ENCODE data around the gene MSTN.

MSTN gene

GRCh38 chr2:190062601-190063000, at the start of gene MSTN:
Gene MSTN, minus strand, starts transcription at chr2:190062729. Its CDS starts 133 bp downstream, at chr2:190062596.
- DNase-seq: no peak

- DNase-seq: no peak
Observed at GRCh38 chr2:190111166-190111565, 48.6 kb upstream of the MSTN start.

- no peak for DNase-seq
Observed at GRCh38 chr2:190110699-190111098, 48.2 kb upstream of the MSTN start.

- no peak for DNase-seq
Observed at GRCh38 chr2:190110131-190110530, 47.6 kb upstream of the MSTN start.

GRCh38 chr2:190107409-190107808, 44.9 kb upstream of the MSTN start:
- DNase-seq: no peak

GRCh38 chr2:190106783-190107182, 44.3 kb upstream of the MSTN start:
- DNase-seq: no peak

- no peak for DNase-seq
Observed at GRCh38 chr2:190105554-190105953, 43.0 kb upstream of the MSTN start.

- DNase-seq: no peak
Observed at GRCh38 chr2:190103144-190103543, 40.6 kb upstream of the MSTN start.

- no peak for DNase-seq
Observed at GRCh38 chr2:190099890-190100697, 37.6 kb upstream of the MSTN start.

- no peak for DNase-seq
Observed at GRCh38 chr2:190098851-190099250, 36.3 kb upstream of the MSTN start.

- no peak for DNase-seq
Observed at GRCh38 chr2:190097115-190097514, 34.6 kb upstream of the MSTN start.

- no peak for DNase-seq
Observed at GRCh38 chr2:190094316-190094871, 31.9 kb upstream of the MSTN start.

- no peak for DNase-seq
Observed at GRCh38 chr2:190093793-190094192, 31.3 kb upstream of the MSTN start.

GRCh38 chr2:190090148-190090547, 27.6 kb upstream of the MSTN start:
- DNase-seq: no peak

GRCh38 chr2:190088917-190089316, 26.4 kb upstream of the MSTN start:
- peak; percentile 58 for DNase-seq

GRCh38 chr2:190084704-190085103, 22.2 kb upstream of the MSTN start:
- no peak for DNase-seq

- DNase-seq: no peak
Observed at GRCh38 chr2:190082118-190082517, 19.6 kb upstream of the MSTN start.

GRCh38 chr2:190080527-190081049, 18.1 kb upstream of the MSTN start:
- DNase-seq: no peak

GRCh38 chr2:190079160-190079559, 16.6 kb upstream of the MSTN start:
- no peak for DNase-seq

- DNase-seq: no peak
Observed at GRCh38 chr2:190075623-190076022, 13.1 kb upstream of the MSTN start.

GRCh38 chr2:190069936-190070696, 7.6 kb upstream of the MSTN start:
- peak; percentile 59 for DNase-seq

- DNase-seq: no peak
Observed at GRCh38 chr2:190068764-190069163, 6.2 kb upstream of the MSTN start.

- no peak for DNase-seq
Observed at GRCh38 chr2:190065839-190066238, 3.3 kb upstream of the MSTN start.

GRCh38 chr2:190063624-190064023, 1.1 kb upstream of the MSTN start:
- DNase-seq: no peak
